OCI-LY7 (cell line): ENCODE data around the gene CACNA2D2.

Source experiments
- CTCF ChIP-seq: fragments of 200-600 bp; sonication (generic); conservative IDR thresholded peaks from 2 replicates; pipeline ENCODE4 v1.5.1; 2014; ENCODE audit warnings: mild to moderate bottlenecking, antibody characterized with exemption, low read length, moderate library complexity, mixed read lengths
- EZH2phosphoT487 ChIP-seq: fragments of 200-600 bp; sonication (generic); IDR thresholded peaks from 2 replicates; pipeline ENCODE4 v1.6.1; 2018; ENCODE audit warnings: low read depth, borderline replicate concordance, mild to moderate bottlenecking, mixed run types, antibody characterized with exemption, low read length, moderate library complexity, mixed read lengths

DNA sequence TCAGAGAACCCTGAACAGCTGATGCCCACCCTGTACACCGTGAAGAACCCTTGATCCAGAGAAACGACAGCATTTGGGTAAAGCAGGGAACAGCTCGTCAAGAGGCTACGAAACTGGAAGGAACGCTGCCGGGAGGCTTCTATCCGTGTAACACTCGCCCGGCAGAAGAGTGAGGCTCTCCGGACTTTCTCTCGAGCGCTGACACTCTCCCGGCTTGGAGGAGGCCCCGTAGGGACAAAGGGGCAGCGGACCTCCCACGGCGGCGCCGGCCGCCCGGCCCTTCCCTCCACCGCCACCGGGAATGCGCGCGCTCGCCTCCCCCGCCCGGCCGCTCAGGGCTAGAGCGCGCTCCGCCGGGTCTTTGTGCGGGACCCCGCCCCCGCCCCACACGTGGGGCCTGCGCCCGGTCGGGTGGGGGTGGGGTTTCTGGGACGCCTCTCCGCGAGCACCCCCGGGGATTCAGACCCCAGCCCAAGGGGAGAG lies 182.5 kb downstream of the CACNA2D2 start:
- TF ChIP-seq CTCF (no peak), EZH2phosphoT487 (no peak)
